Measurements from ENCODE around the gene DDX23.

The DDX23 gene

DNA sequence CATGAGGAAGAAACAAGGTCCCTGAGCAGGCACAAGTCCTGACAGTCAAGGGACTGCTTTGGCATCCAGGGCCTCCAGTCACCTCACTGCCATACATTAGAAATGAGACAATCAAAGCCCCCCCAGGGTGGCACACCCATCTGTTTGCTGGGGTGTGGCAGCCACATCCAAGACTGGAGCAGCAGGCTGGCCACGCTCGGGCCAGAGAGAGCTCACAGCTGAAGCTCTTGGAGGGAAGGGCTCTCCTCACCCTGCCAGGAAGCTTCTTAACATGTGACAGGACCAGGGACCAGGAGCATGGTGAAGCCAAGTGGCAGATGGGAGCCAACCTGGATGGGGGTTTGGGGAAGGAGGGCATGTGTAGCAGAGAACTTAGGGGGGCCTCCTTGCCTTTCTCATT lies 23.7 kb downstream of the DDX23 start:
- CTCF ChIA-PET = interaction anchor here (0.6 to 7.3 kb wide), 5 partner anchors 9 to 108 kb away, joined by 3 to 71 read pairs (median 6); no protein-coding TSS in a partner anchor
- TF ChIP-seq, protein P1, sequence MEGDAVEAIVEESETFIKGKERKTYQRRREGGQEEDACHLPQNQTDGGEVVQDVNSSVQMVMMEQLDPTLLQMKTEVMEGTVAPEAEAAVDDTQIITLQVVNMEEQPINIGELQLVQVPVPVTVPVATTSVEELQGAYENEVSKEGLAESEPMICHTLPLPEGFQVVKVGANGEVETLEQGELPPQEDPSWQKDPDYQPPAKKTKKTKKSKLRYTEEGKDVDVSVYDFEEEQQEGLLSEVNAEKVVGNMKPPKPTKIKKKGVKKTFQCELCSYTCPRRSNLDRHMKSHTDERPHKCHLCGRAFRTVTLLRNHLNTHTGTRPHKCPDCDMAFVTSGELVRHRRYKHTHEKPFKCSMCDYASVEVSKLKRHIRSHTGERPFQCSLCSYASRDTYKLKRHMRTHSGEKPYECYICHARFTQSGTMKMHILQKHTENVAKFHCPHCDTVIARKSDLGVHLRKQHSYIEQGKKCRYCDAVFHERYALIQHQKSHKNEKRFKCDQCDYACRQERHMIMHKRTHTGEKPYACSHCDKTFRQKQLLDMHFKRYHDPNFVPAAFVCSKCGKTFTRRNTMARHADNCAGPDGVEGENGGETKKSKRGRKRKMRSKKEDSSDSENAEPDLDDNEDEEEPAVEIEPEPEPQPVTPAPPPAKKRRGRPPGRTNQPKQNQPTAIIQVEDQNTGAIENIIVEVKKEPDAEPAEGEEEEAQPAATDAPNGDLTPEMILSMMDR (IDR thresholded peaks at IDR 0.05; ENCODE audit: insufficient read depth, low read length, missing control alignments) = no peak

DNA sequence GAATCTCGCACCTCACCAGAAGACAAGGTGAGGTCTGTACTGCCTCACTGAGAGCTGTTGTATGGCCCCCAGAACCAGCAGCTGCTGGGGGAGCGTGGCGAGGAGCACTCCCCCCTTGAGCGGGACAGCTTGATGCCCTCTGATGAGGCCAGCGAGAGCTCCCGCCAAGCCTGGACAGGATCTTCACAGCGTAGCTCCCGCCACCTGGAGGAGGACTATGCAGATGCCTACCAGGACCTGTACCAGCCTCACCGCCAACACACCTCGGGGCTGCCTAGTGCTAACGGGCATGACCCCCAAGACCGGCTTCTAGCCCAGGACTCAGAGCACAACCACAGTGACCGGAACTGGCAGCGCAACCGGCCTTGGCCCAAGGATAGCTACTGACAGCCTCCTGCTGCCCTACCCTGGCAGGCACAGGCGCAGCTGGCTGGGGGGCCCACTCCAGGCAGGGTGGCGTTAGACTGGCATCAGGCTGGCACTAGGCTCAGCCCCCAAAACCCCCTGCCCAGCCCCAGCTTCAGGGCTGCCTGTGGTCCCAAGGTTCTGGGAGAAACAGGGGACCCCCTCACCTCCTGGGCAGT lies 24.4 kb downstream of the DDX23 start:
- no peak for DNase-seq (ENCODE audit: low read depth, low spot score)
- TF ChIP-seq, protein P1 (IDR thresholded peaks at IDR 0.05; ENCODE audit: insufficient read depth, low read length, missing control alignments) = no peak
- ChIA-PET POLR2A (interaction anchor here (1.6 kb wide), 1 partner anchor 13 kb away, joined by 6 read pairs; no protein-coding TSS in a partner anchor), CTCF (interaction anchor here (0.6 to 7.3 kb wide), 5 partner anchors 8 to 160 kb away, joined by 3 to 71 read pairs (median 4); no protein-coding TSS in a partner anchor)
- H3K4me3 ChIP-seq (ENCODE audit: low read depth, low read length) = no peak overlapping the region

More for the DNA sequence above, 23.7 kb downstream of the DDX23 start:
- no peak for DNase-seq (ENCODE audit: low read depth, low spot score)
- POLR2A ChIA-PET = no interaction called here
- no peak overlapping the region for H3K4me3 ChIP-seq (ENCODE audit: low read depth, low read length)

DNA sequence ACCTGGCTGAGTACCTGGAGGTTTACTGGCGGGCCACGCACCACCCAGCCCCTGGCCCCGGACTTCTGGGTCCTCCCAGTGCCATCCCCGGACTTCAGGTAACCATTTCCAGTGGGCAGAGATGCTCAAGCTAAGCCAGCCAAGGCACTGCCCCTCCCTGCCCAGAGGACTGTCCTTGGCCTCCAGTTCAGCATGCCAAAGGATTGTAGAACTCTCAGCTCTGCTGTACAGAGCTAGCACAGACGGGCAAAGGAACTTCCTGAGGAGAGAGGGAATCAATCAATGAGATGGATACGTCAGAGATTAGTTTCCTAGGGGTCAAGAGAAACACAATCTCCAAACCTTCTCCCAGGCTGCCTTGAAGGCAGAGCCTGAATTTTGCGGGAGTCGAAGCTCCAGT lies 24.9 kb downstream of the DDX23 start:
- TF ChIP-seq, protein P1 (IDR thresholded peaks at IDR 0.05; ENCODE audit: insufficient read depth, low read length, missing control alignments) = no peak
- ChIA-PET POLR2A (interaction anchor here (1.4 to 1.6 kb wide), 2 partner anchors 12 to 25 kb away, joined by 5 to 6 read pairs; partner anchors contain the start of gene DDX23), CTCF (interaction anchor here (0.9 to 7.3 kb wide), 4 partner anchors 12 to 161 kb away, joined by 3 to 71 read pairs (median 5); no protein-coding TSS in a partner anchor)
- no peak for DNase-seq (ENCODE audit: low read depth, low spot score)
- no peak overlapping the region for H3K4me3 ChIP-seq (ENCODE audit: low read depth, low read length)

DNA sequence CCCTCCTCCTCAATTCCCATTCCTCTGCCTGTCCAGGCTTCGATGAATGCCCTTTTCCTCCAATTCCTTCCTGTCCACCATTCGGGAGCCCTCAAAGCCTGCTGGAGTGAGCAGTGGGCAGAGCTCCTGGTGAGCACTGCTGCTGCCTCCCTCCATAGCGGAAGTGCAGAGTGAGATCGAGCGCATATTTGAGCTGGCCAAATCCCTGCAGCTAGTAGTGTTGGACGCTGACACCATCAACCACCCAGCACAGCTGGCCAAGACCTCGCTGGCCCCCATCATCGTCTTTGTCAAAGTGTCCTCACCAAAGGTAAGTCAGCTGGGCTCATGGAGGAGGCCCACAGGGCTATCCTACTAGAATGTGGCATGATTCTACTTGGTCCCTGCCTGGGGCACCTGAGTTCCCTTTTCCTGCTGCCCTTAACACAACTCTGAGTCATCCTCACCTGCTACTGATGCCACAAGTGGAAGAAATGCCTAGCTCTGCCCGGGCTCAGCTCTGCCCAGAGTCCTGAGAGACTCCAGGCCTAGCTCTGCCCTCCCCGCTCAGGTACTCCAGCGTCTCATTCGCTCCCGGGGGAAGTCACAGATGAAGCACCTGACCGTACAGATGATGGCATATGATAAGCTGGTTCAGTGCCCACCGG lies 25.6 kb downstream of the DDX23 start:
- H3K4me3 ChIP-seq (ENCODE audit: low read depth, low read length) = no peak overlapping the region
- TF ChIP-seq, protein P1 (IDR thresholded peaks at IDR 0.05; ENCODE audit: insufficient read depth, low read length, missing control alignments) = no peak
- ChIA-PET CTCF (interaction anchor here (1.0 to 7.3 kb wide), 5 partner anchors 12 to 162 kb away, joined by 3 to 71 read pairs (median 5); partner anchors contain the start of gene DDX23), POLR2A (interaction anchor here (1.4 to 1.6 kb wide), 2 partner anchors 11 to 26 kb away, joined by 5 to 6 read pairs; partner anchors contain the start of gene DDX23)
- DNase-seq (ENCODE audit: low read depth, low spot score) = no peak

GRCh38 chr12:48824905-48825304 lies 27.1 kb downstream of the DDX23 start:
- ChIA-PET CTCF (interaction anchor here (1.5 to 7.3 kb wide), 3 partner anchors 10 to 72 kb away, joined by 5 to 71 read pairs (median 17); no protein-coding TSS in a partner anchor), POLR2A (interaction anchor here (2.1 kb wide), 1 partner anchor 10 kb away, joined by 7 read pairs; no protein-coding TSS in a partner anchor)
- H3K4me3 ChIP-seq (ENCODE audit: low read depth, low read length) = no peak overlapping the region
- TF ChIP-seq, protein P1 (IDR thresholded peaks at IDR 0.05; ENCODE audit: insufficient read depth, low read length, missing control alignments) = no peak
- no peak for DNase-seq (ENCODE audit: low read depth, low spot score)

GRCh38 chr12:48824112-48824511 lies 27.9 kb downstream of the DDX23 start:
- ChIA-PET CTCF (interaction anchor here (1.0 to 2.9 kb wide), 3 partner anchors 9 to 174 kb away, joined by 3 to 17 read pairs (median 14); partner anchors contain the start of gene DDX23), POLR2A (interaction anchor here (2.1 kb wide), 1 partner anchor 9 kb away, joined by 7 read pairs; no protein-coding TSS in a partner anchor)
- DNase-seq (ENCODE audit: low read depth, low spot score) = no peak

More at GRCh38 chr12:48824112-48824511, 27.9 kb downstream of the DDX23 start:
- no peak overlapping the region for H3K4me3 ChIP-seq (ENCODE audit: low read depth, low read length)
- TF ChIP-seq, protein P1 (IDR thresholded peaks at IDR 0.05; ENCODE audit: insufficient read depth, low read length, missing control alignments) = no peak
